ENCODE measurements around the gene CST11. TPM values are rescaled to one million over a fixed set of nuclear protein-coding genes. Genes with fewer than 3 reads are reported as not detected.
"Not testable (repeated sequence)": the region's sequence is repeated elsewhere in the genome, so short reads cannot be mapped to it uniquely, and the experiment has no call there.

The CST11 gene
- not detected for total RNA-seq

- DNase-seq (ENCODE audit: low spot score) = no peak
Observed at GRCh38 chr20:23452776-23453175, at the start of gene CST11. CST11 (minus strand) TSS chr20:23452876; CDS start chr20:23452811, 65 bp downstream.

GRCh38 chr20:23501926-23502325 lies 49.2 kb upstream of the CST11 start:
- no peak for DNase-seq (ENCODE audit: low spot score)

- DNase-seq (ENCODE audit: low spot score) = no peak
Observed at GRCh38 chr20:23497536-23497935, 44.9 kb upstream of the CST11 start.

GRCh38 chr20:23493172-23493772 lies 40.6 kb upstream of the CST11 start:
- DNase-seq (ENCODE audit: low spot score) = no peak

- no peak for DNase-seq (ENCODE audit: low spot score)
Observed at GRCh38 chr20:23492292-23492691, 39.6 kb upstream of the CST11 start.

- no peak for DNase-seq (ENCODE audit: low spot score)
Observed at GRCh38 chr20:23490817-23491216, 38.1 kb upstream of the CST11 start, which contains the start of gene CST8. CST8 (plus strand) TSS chr20:23491117; CDS start chr20:23491668, 551 bp downstream.

GRCh38 chr20:23488996-23489395 lies 36.3 kb upstream of the CST11 start:
- DNase-seq (ENCODE audit: low spot score) = no peak

- DNase-seq (ENCODE audit: low spot score) = no peak
Observed at GRCh38 chr20:23488470-23488869, 35.8 kb upstream of the CST11 start.

GRCh38 chr20:23484081-23484480 lies 31.4 kb upstream of the CST11 start:
- no peak for DNase-seq (ENCODE audit: low spot score)

GRCh38 chr20:23482138-23482537 lies 29.5 kb upstream of the CST11 start:
- DNase-seq (ENCODE audit: low spot score) = no peak

GRCh38 chr20:23479043-23479442 lies 26.4 kb upstream of the CST11 start:
- no peak for DNase-seq (ENCODE audit: low spot score)

GRCh38 chr20:23477223-23477622 lies 24.5 kb upstream of the CST11 start:
- no peak for DNase-seq (ENCODE audit: low spot score)

- DNase-seq (ENCODE audit: low spot score) = no peak
Observed at GRCh38 chr20:23476015-23476754, 23.5 kb upstream of the CST11 start.

GRCh38 chr20:23475395-23475794 lies 22.7 kb upstream of the CST11 start:
- no peak for DNase-seq (ENCODE audit: low spot score)

- DNase-seq (ENCODE audit: low spot score) = not testable (repeated sequence)
Observed at GRCh38 chr20:23473293-23473692, 20.6 kb upstream of the CST11 start.

GRCh38 chr20:23472306-23472705 lies 19.6 kb upstream of the CST11 start:
- DNase-seq (ENCODE audit: low spot score) = not testable (repeated sequence)

GRCh38 chr20:23466961-23467360 lies 14.3 kb upstream of the CST11 start:
- not testable (repeated sequence) for DNase-seq (ENCODE audit: low spot score)

- no peak for DNase-seq (ENCODE audit: low spot score)
Observed at GRCh38 chr20:23461180-23461579, 8.5 kb upstream of the CST11 start.

GRCh38 chr20:23459461-23460150 lies 6.9 kb upstream of the CST11 start:
- no peak for DNase-seq (ENCODE audit: low spot score)

- DNase-seq (ENCODE audit: low spot score) = no peak
Observed at GRCh38 chr20:23456873-23457272, 4.2 kb upstream of the CST11 start.

- no peak for DNase-seq (ENCODE audit: low spot score)
Observed at GRCh38 chr20:23456409-23456808, 3.7 kb upstream of the CST11 start.

GRCh38 chr20:23455639-23456038 lies 3.0 kb upstream of the CST11 start:
- DNase-seq (ENCODE audit: low spot score) = no peak

- no peak for DNase-seq (ENCODE audit: low spot score)
Observed at GRCh38 chr20:23454816-23455215, 2.1 kb upstream of the CST11 start.

All from mucosa of gallbladder (tissue), 1 donor.